Measurements from ENCODE around the gene ISYNA1. TPM values are rescaled to one million over a fixed set of nuclear protein-coding genes. Genes with fewer than 3 reads are reported as not detected.

ISYNA1 gene
- polyA plus RNA-seq, 3 donors, result 3.7 TPM; not detected in 2

GRCh38 chr19:18450021-18450930 is 12.3 kb upstream of the ISYNA1 start:
- intact Hi-C loops (cut with micrococcal nuclease), result loop anchor here (5.0 to 10.0 kb wide), 2 partner anchors 135 to 397 kb away; partner anchors contain the start of gene REX1BD (in 1 of the 2)
- Histone ChIP-seq H3K4me3 (replicated peaks in 1 of 3; ENCODE audit: low read depth in 2 of 3, low read length in 3 of 3) (no peak overlapping the region), H3K9me3 (replicated peaks in 1 of 2; ENCODE audit: control insufficient read depth in 1 of 2, insufficient read depth in 1 of 2, low read length in 2 of 2) (no peaks in the 10 kb centered on the region), H2AFZ (ENCODE audit: insufficient read depth, low read depth, low read length, poor library complexity, severe bottlenecking) (no peak overlapping the region), H3K27me3 (ENCODE audit: control insufficient read depth in 2 of 2, insufficient read depth in 2 of 2, low read length in 2 of 2) (no peaks in the 10 kb centered on the region), H3K79me2 (ENCODE audit: insufficient read depth, low read length) (no peaks in the 10 kb centered on the region), H3K4me2 (replicated peaks; ENCODE audit: extremely low read depth, low read length, poor library complexity, severe bottlenecking) (no peak overlapping the region), H3K4me1 (ENCODE audit: control insufficient read depth in 1 of 2, insufficient read depth in 2 of 2, low read length in 2 of 2) (no peaks in the 10 kb centered on the region), H4K20me1 (ENCODE audit: insufficient read depth, low read length) (peaks cover 96% of the 10 kb centered on the region), H3K27ac (ENCODE audit: low read depth in 1 of 2, low read length in 2 of 2) (no peak overlapping the region), H3K36me3 (replicated peaks in 1 of 2; ENCODE audit: control insufficient read depth in 1 of 2, insufficient read depth in 2 of 2, low read length in 2 of 2) (peaks cover 72 to 88% of the 10 kb centered on the region in 2 donors), H3K9ac (ENCODE audit: insufficient read depth, low read length, poor library complexity, severe bottlenecking) (no peak overlapping the region)
- no peak for TF ChIP-seq CTCF (IDR thresholded peaks at IDR 0.05)
- DNase-seq, result no peak
- peaks cover 67 to 94% of the 10 kb centered on the region in 2 donors for H3K36me3 Mint-ChIP-seq
- WGBS (ENCODE audit: insufficient coverage), result 91% methylated on average over 33 of the region's 33 CpGs
- H3K4me1 Mint-ChIP-seq, result no peaks in the 10 kb centered on the region
- H3K27me3 Mint-ChIP-seq (ENCODE audit: low read depth in 3 of 3), result peaks cover 0 to 6% (median 1%) of the 10 kb centered on the region in 3 donors
- peak overlapping the region in 2 of 7 donors; percentile 46 to 73 for H3K27ac Mint-ChIP-seq
- H3K9me3 Mint-ChIP-seq, result no peaks in the 10 kb centered on the region
- no peak overlapping the region for H3K4me3 Mint-ChIP-seq

GRCh38 chr19:18449552-18449951 is 11.6 kb upstream of the ISYNA1 start:
- no peaks in the 10 kb centered on the region for H3K9me3 ChIP-seq (replicated peaks in 1 of 2; ENCODE audit: control insufficient read depth in 1 of 2, insufficient read depth in 1 of 2, low read length in 2 of 2)
- peaks cover 79 to 94% of the 10 kb centered on the region in 2 donors for H3K36me3 ChIP-seq (replicated peaks in 1 of 2; ENCODE audit: control insufficient read depth in 1 of 2, insufficient read depth in 2 of 2, low read length in 2 of 2)
- H3K36me3 Mint-ChIP-seq, result peaks cover 72 to 93% of the 10 kb centered on the region in 2 donors
- TF ChIP-seq CTCF (IDR thresholded peaks at IDR 0.05), result no peak
- H3K4me1 ChIP-seq (ENCODE audit: control insufficient read depth in 1 of 2, insufficient read depth in 2 of 2, low read length in 2 of 2), result no peaks in the 10 kb centered on the region
- H3K4me2 ChIP-seq (replicated peaks; ENCODE audit: extremely low read depth, low read length, poor library complexity, severe bottlenecking), result no peak overlapping the region
- H3K4me1 Mint-ChIP-seq, result no peaks in the 10 kb centered on the region
- no peak overlapping the region for H3K27ac Mint-ChIP-seq
- no peak for DNase-seq
- H3K79me2 ChIP-seq (ENCODE audit: insufficient read depth, low read length), result no peaks in the 10 kb centered on the region
- no peak overlapping the region for H2AFZ ChIP-seq (ENCODE audit: insufficient read depth, low read depth, low read length, poor library complexity, severe bottlenecking)
- intact Hi-C loops (cut with micrococcal nuclease), result no loop called here
- H4K20me1 ChIP-seq (ENCODE audit: insufficient read depth, low read length), result peaks cover 100% of the 10 kb centered on the region
- H3K27me3 Mint-ChIP-seq (ENCODE audit: low read depth in 3 of 3), result peaks cover 0 to 6% (median 1%) of the 10 kb centered on the region in 3 donors
- H3K9me3 Mint-ChIP-seq, result no peaks in the 10 kb centered on the region
- no peak overlapping the region for H3K4me3 Mint-ChIP-seq
- H3K27ac ChIP-seq (ENCODE audit: low read depth in 1 of 2, low read length in 2 of 2), result no peak overlapping the region
- no peak overlapping the region for H3K4me3 ChIP-seq (replicated peaks in 1 of 3; ENCODE audit: low read depth in 2 of 3, low read length in 3 of 3)
- H3K9ac ChIP-seq (ENCODE audit: insufficient read depth, low read length, poor library complexity, severe bottlenecking), result no peak overlapping the region
- 98% methylated on average over 14 of the region's 14 CpGs for WGBS (ENCODE audit: insufficient coverage)
- no peaks in the 10 kb centered on the region for H3K27me3 ChIP-seq (ENCODE audit: control insufficient read depth in 2 of 2, insufficient read depth in 2 of 2, low read length in 2 of 2)
